Smooth muscle cell (in vitro differentiated cells): Measurements from ENCODE around the gene AFTPH. TPM values are rescaled to one million over a fixed set of nuclear protein-coding genes. Genes with fewer than 3 reads are reported as not detected.

Source experiments
- DNase-seq: peaks from one replicate; lab custom pipeline; 2025; ENCODE audit not compliant: unreplicated experiment; lab: John Stamatoyannopoulos, UW
- H2AFZ ChIP-seq: fragments of 200-600 bp; sonication (generic); 2 replicates; pipeline ENCODE4 v1.6.0; 2016; ENCODE audit warnings: antibody characterized with exemption, low read depth, mild to moderate bottlenecking
- H3F3A ChIP-seq: fragments of 200-600 bp; sonication (generic); 2 replicates; pipeline ENCODE4 v1.6.0; 2017; ENCODE audit warnings: antibody characterized with exemption, low read depth
- H3K27ac ChIP-seq: fragments of 200-600 bp; sonication (generic); 2 replicates; pipeline ENCODE4 v1.5.1; 2016; ENCODE audit warnings: low read depth, mild to moderate bottlenecking
- H3K27me3 ChIP-seq: fragments of 200-600 bp; sonication (generic); 2 replicates; pipeline ENCODE4 v1.6.1; 2016; ENCODE audit warnings: low read depth, mild to moderate bottlenecking
- H3K36me3 ChIP-seq: fragments of 200-600 bp; sonication (generic); 2 replicates; pipeline ENCODE4 v1.5.1; 2016; ENCODE audit warnings: low read depth
- H3K4me1 ChIP-seq: fragments of 200-600 bp; sonication (generic); 2 replicates; pipeline ENCODE4 v1.5.1; 2016; ENCODE audit warnings: low read depth
- H3K4me2 ChIP-seq: fragments of 200-600 bp; sonication (generic); 2 replicates; pipeline ENCODE4 v1.6.0; 2016; ENCODE audit warnings: mild to moderate bottlenecking
- H3K4me3 ChIP-seq: fragments of 200-600 bp; sonication (generic); 2 replicates; pipeline ENCODE4 v1.5.1; 2016; ENCODE audit warnings: mild to moderate bottlenecking
- H3K79me2 ChIP-seq: fragments of 200-600 bp; sonication (generic); 2 replicates; pipeline ENCODE4 v1.6.0; 2016; ENCODE audit warnings: low read depth, mild to moderate bottlenecking
- H3K9ac ChIP-seq: fragments of 200-600 bp; sonication (generic); 2 replicates; pipeline ENCODE4 v1.6.0; 2016; ENCODE audit warnings: low read depth
- H3K9me3 ChIP-seq: fragments of 200-600 bp; sonication (generic); replicated peaks from 2 replicates; pipeline ENCODE4 v1.5.1; 2016; ENCODE audit warnings: low read depth
- H4K20me1 ChIP-seq: fragments of 200-600 bp; sonication (generic); 2 replicates; pipeline ENCODE4 v1.6.0; 2016; ENCODE audit warnings: low read depth
- CTCF ChIP-seq: fragments of 200-600 bp; sonication (generic); IDR thresholded peaks from 2 replicates; pipeline ENCODE4 v1.5.1; 2017; ENCODE audit warnings: borderline replicate concordance, mild to moderate bottlenecking, antibody characterized with exemption; ENCODE audit not compliant: insufficient read depth, poor library complexity, severe bottlenecking
- WGBS: methylation state at CpG from one replicate; pipeline ENCODE4 v1.1.7; 2016; ENCODE audit warnings: low lambda C conversion rate; 5-methylcytosine and 5-hydroxymethylcytosine counted together
- polyA plus RNA-seq: library from polyadenylated mRNA; unstranded; fragments of >200 nt; fragmentation: Nextera tagmentation; extraction: Ambion mirVana; gene quantifications from 2 replicates; pipeline ENCODE4 v1.2.1, GENCODE V29; 2016
- total RNA-seq: library from RNA; depleted of rRNA; stranded (reverse); fragments of >200 nt; gene quantifications from 2 replicates; pipeline ENCODE4 v1.2.3, GENCODE V29; 2014

Gene AFTPH
- total and polyA plus RNA-seq, 2 experiments from 2014 or later: 5.5 to 26.3 TPM

GRCh38 chr2:64493788-64494187, 30.3 kb upstream of the AFTPH start:
- Histone ChIP-seq H3K27me3 (no peaks in the 10 kb centered on the region), H3K4me2 (no peak overlapping the region), H4K20me1 (no peaks in the 10 kb centered on the region), H3K36me3 (no peaks in the 10 kb centered on the region), H2AFZ (no peak overlapping the region), H3F3A (no peaks in the 10 kb centered on the region), H3K4me1 (no peaks in the 10 kb centered on the region), H3K4me3 (no peak overlapping the region), H3K27ac (no peak overlapping the region), H3K79me2 (no peaks in the 10 kb centered on the region), H3K9me3 (no peaks in the 10 kb centered on the region), H3K9ac (no peak overlapping the region)
- WGBS: 94% methylated on average over 4 of the region's 4 CpGs
- no peak for TF ChIP-seq CTCF
- no peak for DNase-seq

GRCh38 chr2:64498438-64498837, 25.7 kb upstream of the AFTPH start:
- H2AFZ ChIP-seq: no peak overlapping the region
- no peak for TF ChIP-seq CTCF
- H4K20me1 ChIP-seq: no peaks in the 10 kb centered on the region
- no peaks in the 10 kb centered on the region for H3K4me1 ChIP-seq
- no peak overlapping the region for H3K4me2 ChIP-seq
- no peaks in the 10 kb centered on the region for H3K9me3 ChIP-seq
- no peaks in the 10 kb centered on the region for H3F3A ChIP-seq
- no peak overlapping the region for H3K27ac ChIP-seq
- no peak overlapping the region for H3K9ac ChIP-seq
- H3K27me3 ChIP-seq: no peaks in the 10 kb centered on the region
- 96% methylated on average over 1 of the region's 1 CpG for WGBS
- DNase-seq: no peak
- H3K79me2 ChIP-seq: no peaks in the 10 kb centered on the region
- H3K4me3 ChIP-seq: no peak overlapping the region
- no peaks in the 10 kb centered on the region for H3K36me3 ChIP-seq

GRCh38 chr2:64500549-64500948, 23.6 kb upstream of the AFTPH start:
- Histone ChIP-seq H3K4me3 (no peak overlapping the region), H3K36me3 (no peaks in the 10 kb centered on the region), H3K27ac (no peak overlapping the region), H3K9ac (no peak overlapping the region), H3K4me1 (no peaks in the 10 kb centered on the region), H3K79me2 (no peaks in the 10 kb centered on the region), H3K9me3 (no peaks in the 10 kb centered on the region), H3K27me3 (no peaks in the 10 kb centered on the region), H3K4me2 (no peak overlapping the region), H2AFZ (no peak overlapping the region), H3F3A (no peaks in the 10 kb centered on the region), H4K20me1 (no peaks in the 10 kb centered on the region)
- DNase-seq: no peak
- no peak for TF ChIP-seq CTCF
- 90% methylated on average over 5 of the region's 5 CpGs for WGBS

GRCh38 chr2:64501946-64502345, 22.2 kb upstream of the AFTPH start:
- Histone ChIP-seq H4K20me1 (no peaks in the 10 kb centered on the region), H3F3A (no peaks in the 10 kb centered on the region), H3K27me3 (no peaks in the 10 kb centered on the region), H3K4me2 (no peak overlapping the region), H2AFZ (no peak overlapping the region), H3K4me3 (no peak overlapping the region), H3K79me2 (no peaks in the 10 kb centered on the region), H3K9ac (no peak overlapping the region), H3K4me1 (no peaks in the 10 kb centered on the region), H3K27ac (no peak overlapping the region), H3K9me3 (no peaks in the 10 kb centered on the region), H3K36me3 (no peaks in the 10 kb centered on the region)
- no peak for TF ChIP-seq CTCF
- DNase-seq: no peak
- 100% methylated on average over 1 of the region's 1 CpG for WGBS
